Keratinocyte (primary cell): ENCODE results near the gene FZD1. TPM values are rescaled to one million over a fixed set of nuclear protein-coding genes. Genes with fewer than 3 reads are reported as not detected.

ENCODE experiments used
- DNase-seq: peaks from one replicate; pipeline ENCODE4 v3.0.0-alpha.2; 2011; ENCODE audit warnings: low read depth, missing footprints, low spot score
- FAIRE-seq: peaks from 2 replicates; lab custom pipeline; 2011; peaks lifted over from hg19 to GRCh38; lab: Jason Lieb, UNC
- H2AFZ ChIP-seq: 2 replicates; pipeline ENCODE4 v1.6.0; 2012; ENCODE audit warnings: low read length, control low read depth, inconsistent platforms; ENCODE audit not compliant: control insufficient read depth
- H3K27ac ChIP-seq: 2 replicates; pipeline ENCODE4 v1.5.1; 2011; ENCODE audit warnings: low read length; ENCODE audit not compliant: control insufficient read depth, insufficient read depth
- H3K27me3 ChIP-seq: 3 replicates; pipeline ENCODE4 v1.6.0; 2011; ENCODE audit warnings: low read length; ENCODE audit not compliant: control insufficient read depth, insufficient read depth; ENCODE audit errors: extremely low read depth
- H3K36me3 ChIP-seq, 2 experiments: 2 replicates in 1 of 2; 3 replicates in 1 of 2; pipeline ENCODE4 v1.5.1; 2011; ENCODE audit warnings: low read length in 2 of 2, mild to moderate bottlenecking in 1 of 2; ENCODE audit not compliant: control insufficient read depth in 2 of 2, insufficient read depth in 2 of 2; ENCODE audit errors: extremely low read depth in 1 of 2
- H3K4me1 ChIP-seq: 3 replicates; pipeline ENCODE4 v1.5.1; 2011; ENCODE audit warnings: low read length; ENCODE audit not compliant: control insufficient read depth, insufficient read depth; ENCODE audit errors: extremely low read depth
- H3K4me2 ChIP-seq: 3 replicates; pipeline ENCODE4 v1.6.0; 2011; ENCODE audit warnings: low read depth, low read length; ENCODE audit not compliant: control insufficient read depth, insufficient read depth; ENCODE audit errors: extremely low read depth
- H3K4me3 ChIP-seq, 3 experiments: fragments of 200-600 bp in 1 of 3; sonication (generic) in 1 of 3; 2 replicates in 2 of 3; 3 replicates in 1 of 3; pipeline ENCODE4 v1.5.1; 2011 to 2016; ENCODE audit warnings: low read length in 3 of 3, mild to moderate bottlenecking in 3 of 3, control low read depth in 2 of 3, inconsistent platforms in 1 of 3, low read depth in 1 of 3, mixed read lengths in 1 of 3, mixed run types in 1 of 3, moderate library complexity in 1 of 3; ENCODE audit not compliant: control insufficient read depth in 2 of 3, insufficient read depth in 2 of 3; ENCODE audit errors: extremely low read depth in 1 of 3
- H3K79me2 ChIP-seq: 2 replicates; pipeline ENCODE4 v1.6.0; 2012; ENCODE audit warnings: low read length; ENCODE audit not compliant: control insufficient read depth, insufficient read depth
- H3K9ac ChIP-seq: 3 replicates; pipeline ENCODE4 v1.6.0; 2011; ENCODE audit warnings: low read length; ENCODE audit not compliant: control insufficient read depth, insufficient read depth; ENCODE audit errors: extremely low read depth
- H3K9me1 ChIP-seq: 3 replicates; pipeline ENCODE4 v1.6.0; 2011; ENCODE audit warnings: low read length; ENCODE audit not compliant: control insufficient read depth, insufficient read depth; ENCODE audit errors: extremely low read depth
- H3K9me3 ChIP-seq: 2 replicates; pipeline ENCODE4 v1.5.1; 2012; ENCODE audit warnings: low read depth, low read length; ENCODE audit not compliant: control insufficient read depth
- H4K20me1 ChIP-seq: 3 replicates; pipeline ENCODE4 v1.6.0; 2011; ENCODE audit warnings: low read length; ENCODE audit not compliant: control insufficient read depth, insufficient read depth; ENCODE audit errors: extremely low read depth
- EZH2 ChIP-seq: IDR thresholded peaks from one replicate; pipeline ENCODE4 v1.6.1; 2012; ENCODE audit warnings: inconsistent platforms, mild to moderate bottlenecking, low read length, moderate library complexity
- dilution Hi-C: fragments of 300-500 bp; cut with MboI; formaldehyde crosslinking; loops from one replicate; pipeline ENCODE4 v1.7.0; 2020; ENCODE audit warnings: low sequenced_read_pairs; ENCODE audit not compliant: extremely low pct_ligation_motif_present
- polyA plus RNA-seq, 5 experiments: library from polyadenylated mRNA; depleted of rRNA in 3 of 5; stranded (reverse) in 3 of 5; stranded (forward) in 1 of 5; unstranded in 1 of 5; fragments of >200 nt; gene quantifications; 1 replicate in 1 of 5; 2 replicates in 3 of 5; 3 replicates in 1 of 5; pipeline versions ENCODE4 v1.2.1 to v1.2.3, GENCODE V29; 2011 to 2012; ENCODE audit warnings: missing spikeins in 2 of 5, low read depth in 1 of 5, low replicate concordance in 1 of 5
- TF ChIP-seq, protein P1 (sequence below), 3 experiments: IDR thresholded peaks in 1 of 3; conservative IDR thresholded peaks in 1 of 3; optimal IDR thresholded peaks in 1 of 3; 2 replicates in 2 of 3; 3 replicates in 1 of 3; pipeline versions ENCODE3 to v1.5.1; 2011; ENCODE audit warnings: low read length in 3 of 3, mild to moderate bottlenecking in 3 of 3, moderate library complexity in 2 of 3, control low read depth in 1 of 3, inconsistent platforms in 1 of 3; ENCODE audit not compliant: insufficient read depth in 2 of 3; ENCODE audit errors: extremely low read depth in 1 of 3

Gene FZD1
- polyA plus RNA-seq, 1 donor (not counting 4 experiments of a cell fraction or from before 2014, with no cell fraction given) = 1.3 TPM

DNA sequence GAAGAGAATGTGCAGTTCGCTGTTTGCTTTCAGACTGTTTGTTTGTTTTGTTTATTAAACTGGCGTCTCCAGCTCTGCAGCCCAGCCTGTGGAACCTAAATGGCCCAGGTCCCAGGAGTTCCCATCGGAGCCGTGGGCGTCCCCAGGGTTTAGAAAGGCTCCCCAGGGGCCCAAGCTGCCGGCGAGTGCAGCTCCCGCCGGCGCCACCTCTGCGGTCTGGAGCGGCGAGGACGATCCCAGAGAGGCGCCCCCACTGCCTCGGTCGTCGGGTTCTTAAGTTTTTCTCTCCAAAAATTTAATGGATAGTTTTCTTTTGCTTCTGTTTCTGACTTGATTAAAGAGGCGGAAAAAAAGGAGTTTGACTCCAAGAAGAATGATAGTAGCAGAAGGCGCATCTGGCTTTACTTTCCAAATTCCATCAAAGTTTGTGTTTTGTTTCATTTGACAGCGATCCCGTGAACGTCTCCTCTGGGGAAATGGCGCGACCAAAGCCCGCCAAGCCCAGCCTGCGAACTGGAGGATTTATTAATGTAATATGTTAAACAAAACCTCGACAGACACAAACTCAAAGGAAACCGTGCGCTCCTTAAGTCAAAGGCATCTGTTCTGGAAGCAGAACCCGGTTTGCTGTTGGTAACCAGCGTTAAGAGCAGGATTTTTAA, 718 bp upstream of the FZD1 start:
- FAIRE-seq = peak; percentile 17
- Histone ChIP-seq H3K4me2 (peak overlapping the region; percentile 99), H3K9me3 (no peaks in the 10 kb centered on the region), H3K79me2 (no peaks in the 10 kb centered on the region), H2AFZ (peak overlapping the region; percentile 97), H3K9me1 (no peaks in the 10 kb centered on the region), H3K4me3 (peak overlapping the region; percentile 55 to 91 (median 87)), H3K4me1 (peaks cover 11% of the 10 kb centered on the region), H3K27ac (peak overlapping the region; percentile 18), H3K27me3 (peaks cover 3% of the 10 kb centered on the region), H4K20me1 (no peaks in the 10 kb centered on the region), H3K36me3 (no peaks in the 10 kb centered on the region), H3K9ac (peak overlapping the region; percentile 59)
- dilution Hi-C loops = no loop called here
- no peak for DNase-seq
- no peak for TF ChIP-seq EZH2
- TF ChIP-seq, protein P1, sequence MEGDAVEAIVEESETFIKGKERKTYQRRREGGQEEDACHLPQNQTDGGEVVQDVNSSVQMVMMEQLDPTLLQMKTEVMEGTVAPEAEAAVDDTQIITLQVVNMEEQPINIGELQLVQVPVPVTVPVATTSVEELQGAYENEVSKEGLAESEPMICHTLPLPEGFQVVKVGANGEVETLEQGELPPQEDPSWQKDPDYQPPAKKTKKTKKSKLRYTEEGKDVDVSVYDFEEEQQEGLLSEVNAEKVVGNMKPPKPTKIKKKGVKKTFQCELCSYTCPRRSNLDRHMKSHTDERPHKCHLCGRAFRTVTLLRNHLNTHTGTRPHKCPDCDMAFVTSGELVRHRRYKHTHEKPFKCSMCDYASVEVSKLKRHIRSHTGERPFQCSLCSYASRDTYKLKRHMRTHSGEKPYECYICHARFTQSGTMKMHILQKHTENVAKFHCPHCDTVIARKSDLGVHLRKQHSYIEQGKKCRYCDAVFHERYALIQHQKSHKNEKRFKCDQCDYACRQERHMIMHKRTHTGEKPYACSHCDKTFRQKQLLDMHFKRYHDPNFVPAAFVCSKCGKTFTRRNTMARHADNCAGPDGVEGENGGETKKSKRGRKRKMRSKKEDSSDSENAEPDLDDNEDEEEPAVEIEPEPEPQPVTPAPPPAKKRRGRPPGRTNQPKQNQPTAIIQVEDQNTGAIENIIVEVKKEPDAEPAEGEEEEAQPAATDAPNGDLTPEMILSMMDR (optimal IDR thresholded peaks at IDR 0.05 in 1 of 3, IDR thresholded peaks at IDR 0.05 in 1 of 3, conservative IDR thresholded peaks at IDR 0.05 in 1 of 3; ENCODE audit: extremely low read depth in 1 of 3, insufficient read depth in 2 of 3, low read length in 3 of 3) = no peak

DNA sequence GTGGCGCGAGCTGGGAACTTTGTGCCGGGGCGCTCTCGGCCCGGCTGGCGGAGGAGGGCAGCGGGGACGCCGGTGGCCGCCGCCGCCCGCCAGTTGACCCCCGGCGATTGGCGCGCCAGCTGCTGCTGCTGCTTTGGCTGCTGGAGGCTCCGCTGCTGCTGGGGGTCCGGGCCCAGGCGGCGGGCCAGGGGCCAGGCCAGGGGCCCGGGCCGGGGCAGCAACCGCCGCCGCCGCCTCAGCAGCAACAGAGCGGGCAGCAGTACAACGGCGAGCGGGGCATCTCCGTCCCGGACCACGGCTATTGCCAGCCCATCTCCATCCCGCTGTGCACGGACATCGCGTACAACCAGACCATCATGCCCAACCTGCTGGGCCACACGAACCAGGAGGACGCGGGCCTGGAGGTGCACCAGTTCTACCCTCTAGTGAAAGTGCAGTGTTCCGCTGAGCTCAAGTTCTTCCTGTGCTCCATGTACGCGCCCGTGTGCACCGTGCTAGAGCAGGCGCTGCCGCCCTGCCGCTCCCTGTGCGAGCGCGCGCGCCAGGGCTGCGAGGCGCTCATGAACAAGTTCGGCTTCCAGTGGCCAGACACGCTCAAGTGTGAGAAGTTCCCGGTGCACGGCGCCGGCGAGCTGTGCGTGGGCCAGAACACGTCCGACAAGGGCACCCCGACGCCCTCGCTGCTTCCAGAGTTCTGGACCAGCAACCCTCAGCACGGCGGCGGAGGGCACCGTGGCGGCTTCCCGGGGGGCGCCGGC, 870 bp downstream of the FZD1 start:
- Histone ChIP-seq H3K9me1 (no peaks in the 10 kb centered on the region), H3K27me3 (peaks cover 3% of the 10 kb centered on the region), H3K4me3 (peak overlapping the region; percentile 55 to 76 (median 70)), H3K36me3 (no peaks in the 10 kb centered on the region), H4K20me1 (no peaks in the 10 kb centered on the region), H3K4me1 (peaks cover 11% of the 10 kb centered on the region), H2AFZ (peak overlapping the region; percentile 98), H3K27ac (no peak overlapping the region), H3K4me2 (peak overlapping the region; percentile 86), H3K9me3 (no peaks in the 10 kb centered on the region), H3K9ac (peak overlapping the region; percentile 66), H3K79me2 (no peaks in the 10 kb centered on the region)
- no peak for FAIRE-seq
- TF ChIP-seq EZH2 = no peak
- TF ChIP-seq, protein P1 (optimal IDR thresholded peaks at IDR 0.05 in 1 of 3, IDR thresholded peaks at IDR 0.05 in 1 of 3, conservative IDR thresholded peaks at IDR 0.05 in 1 of 3; ENCODE audit: extremely low read depth in 1 of 3, insufficient read depth in 2 of 3, low read length in 3 of 3) = no peak
- DNase-seq = no peak
- dilution Hi-C loops = no loop called here
